Mucosa of descending colon (tissue), 3 donors: Measurements from ENCODE around the gene NTF3. TPM values are rescaled to one million over a fixed set of nuclear protein-coding genes. Genes with fewer than 3 reads are reported as not detected.

ENCODE experiments used
- ATAC-seq: fragments of 200-7000 bp; cut with Tn5 transposase; one replicate; pipeline ENCODE4 v1.9.1; 2020; ENCODE audit warnings: mild to moderate bottlenecking, moderate library complexity
- DNase-seq, 3 donors: peaks; one replicate each; pipeline ENCODE4 v3.0.0-alpha.2; 2020
- H3K36me3 ChIP-seq: fragments of 200-600 bp; one replicate; pipeline ENCODE4 v1.8.0; 2021; ENCODE audit warnings: low read depth, mild to moderate bottlenecking
- H3K4me1 ChIP-seq: fragments of 200-600 bp; one replicate; pipeline ENCODE4 v1.8.0; 2021; ENCODE audit warnings: low read depth, mild to moderate bottlenecking
- H3K4me3 ChIP-seq: fragments of 200-600 bp; one replicate; pipeline ENCODE4 v1.8.0; 2021; ENCODE audit warnings: mild to moderate bottlenecking
- H3K9me3 ChIP-seq: fragments of 200-600 bp; one replicate; pipeline ENCODE4 v1.8.0; 2021; ENCODE audit warnings: mild to moderate bottlenecking
- CTCF ChIP-seq: fragments of 200-600 bp; IDR thresholded peaks from one replicate; pipeline ENCODE4 v1.8.0; 2022; ENCODE audit warnings: antibody characterized with exemption, mild to moderate bottlenecking
- intact Hi-C, 2 donors: fragments of 100-400 bp; cut with DNase I in 1 of 2; cut with micrococcal nuclease in 1 of 2; formaldehyde crosslinking; loops; one replicate each; pipeline versions ENCODE4 v1.11.0 to v1.11.1; 2022; cut with DNase I, micrococcal nuclease
- total RNA-seq, 3 donors: library from RNA; stranded (reverse); fragmentation: NEBNext Ultra II Directional in 2 of 3; extraction: Animal tissue kit (Norgen Biotek cat#: 25700) in 2 of 3; gene quantifications; one replicate each; pipeline versions ENCODE4 v1.2.1 to v1.2.4, GENCODE V29; 2021 to 2023
- donor health status: DM: no; HTN: no; CAD: no; lungs with moderate emphysema.
- donor health status: DM: no; HTN: no; CAD: no.
- donor health status: DM: no; HTN: yes; CAD: no.

NTF3 gene
- total RNA-seq, 3 donors from 2014 or later = 0.58 to 1.4 (median 1.4) TPM

- Histone ChIP-seq H3K4me1 (no peaks in the 10 kb centered on the region), H3K4me3 (no peak overlapping the region), H3K9me3 (no peaks in the 10 kb centered on the region), H3K36me3 (no peaks in the 10 kb centered on the region)
- intact Hi-C loops = no loop called here
- TF ChIP-seq CTCF = no peak
- DNase-seq = no peak
- no peak for ATAC-seq
These were observed 38.9 kb upstream of the NTF3 start for GRCh38 chr12:5392961-5393360.

- Histone ChIP-seq H3K9me3 (no peaks in the 10 kb centered on the region), H3K4me1 (no peaks in the 10 kb centered on the region), H3K36me3 (no peaks in the 10 kb centered on the region), H3K4me3 (no peak overlapping the region)
- TF ChIP-seq CTCF = no peak
- intact Hi-C loops = no loop called here
- DNase-seq (peak in 2 of 3 donors; percentile 29 to 41), ATAC-seq (peak; percentile 82)
These were observed 36.3 kb upstream of the NTF3 start for GRCh38 chr12:5395443-5396271.

GRCh38 chr12:5396541-5396940, 35.4 kb upstream of the NTF3 start:
- Histone ChIP-seq H3K9me3 (no peaks in the 10 kb centered on the region), H3K4me3 (no peak overlapping the region), H3K36me3 (no peaks in the 10 kb centered on the region), H3K4me1 (no peaks in the 10 kb centered on the region)
- TF ChIP-seq CTCF = no peak
- DNase-seq (no peak), ATAC-seq (no peak)
- intact Hi-C loops = no loop called here

GRCh38 chr12:5399266-5399665, 32.6 kb upstream of the NTF3 start:
- intact Hi-C loops = no loop called here
- no peaks in the 10 kb centered on the region for H3K9me3 ChIP-seq
- TF ChIP-seq CTCF = no peak
- ATAC-seq (no peak), DNase-seq (no peak)
- H3K4me3 ChIP-seq = no peak overlapping the region
- H3K4me1 ChIP-seq = no peaks in the 10 kb centered on the region
- H3K36me3 ChIP-seq = no peaks in the 10 kb centered on the region

- H3K36me3 ChIP-seq = no peaks in the 10 kb centered on the region
- DNase-seq (no peak), ATAC-seq (no peak)
- H3K4me3 ChIP-seq = no peak overlapping the region
- no peaks in the 10 kb centered on the region for H3K9me3 ChIP-seq
- intact Hi-C loops = no loop called here
- no peak for TF ChIP-seq CTCF
- H3K4me1 ChIP-seq = no peaks in the 10 kb centered on the region
These were observed 29.6 kb upstream of the NTF3 start for GRCh38 chr12:5402009-5402935.
